Keratinocyte (primary cell): Measurements from ENCODE around the gene ETNK2. TPM values are rescaled to one million over a fixed set of nuclear protein-coding genes. Genes with fewer than 3 reads are reported as not detected.

Source experiments
- DNase-seq: peaks from one replicate; pipeline ENCODE4 v3.0.0-alpha.2; 2011; ENCODE audit warnings: low read depth, missing footprints, low spot score
- FAIRE-seq: peaks from 2 replicates; lab custom pipeline; 2011; peaks lifted over from hg19 to GRCh38; lab: Jason Lieb, UNC
- H2AFZ ChIP-seq: 2 replicates; pipeline ENCODE4 v1.6.0; 2012; ENCODE audit warnings: low read length, control low read depth, inconsistent platforms; ENCODE audit not compliant: control insufficient read depth
- H3K27ac ChIP-seq: 2 replicates; pipeline ENCODE4 v1.5.1; 2011; ENCODE audit warnings: low read length; ENCODE audit not compliant: control insufficient read depth, insufficient read depth
- H3K27me3 ChIP-seq: 3 replicates; pipeline ENCODE4 v1.6.0; 2011; ENCODE audit warnings: low read length; ENCODE audit not compliant: control insufficient read depth, insufficient read depth; ENCODE audit errors: extremely low read depth
- H3K36me3 ChIP-seq, 2 experiments: 2 replicates in 1 of 2; 3 replicates in 1 of 2; pipeline ENCODE4 v1.5.1; 2011; ENCODE audit warnings: low read length in 2 of 2, mild to moderate bottlenecking in 1 of 2; ENCODE audit not compliant: control insufficient read depth in 2 of 2, insufficient read depth in 2 of 2; ENCODE audit errors: extremely low read depth in 1 of 2
- H3K4me1 ChIP-seq: 3 replicates; pipeline ENCODE4 v1.5.1; 2011; ENCODE audit warnings: low read length; ENCODE audit not compliant: control insufficient read depth, insufficient read depth; ENCODE audit errors: extremely low read depth
- H3K4me2 ChIP-seq: 3 replicates; pipeline ENCODE4 v1.6.0; 2011; ENCODE audit warnings: low read depth, low read length; ENCODE audit not compliant: control insufficient read depth, insufficient read depth; ENCODE audit errors: extremely low read depth
- H3K4me3 ChIP-seq, 3 experiments: fragments of 200-600 bp in 1 of 3; sonication (generic) in 1 of 3; 2 replicates in 2 of 3; 3 replicates in 1 of 3; pipeline ENCODE4 v1.5.1; 2011 to 2016; ENCODE audit warnings: low read length in 3 of 3, mild to moderate bottlenecking in 3 of 3, control low read depth in 2 of 3, inconsistent platforms in 1 of 3, low read depth in 1 of 3, mixed read lengths in 1 of 3, mixed run types in 1 of 3, moderate library complexity in 1 of 3; ENCODE audit not compliant: control insufficient read depth in 2 of 3, insufficient read depth in 2 of 3; ENCODE audit errors: extremely low read depth in 1 of 3
- H3K79me2 ChIP-seq: 2 replicates; pipeline ENCODE4 v1.6.0; 2012; ENCODE audit warnings: low read length; ENCODE audit not compliant: control insufficient read depth, insufficient read depth
- H3K9ac ChIP-seq: 3 replicates; pipeline ENCODE4 v1.6.0; 2011; ENCODE audit warnings: low read length; ENCODE audit not compliant: control insufficient read depth, insufficient read depth; ENCODE audit errors: extremely low read depth
- H3K9me1 ChIP-seq: 3 replicates; pipeline ENCODE4 v1.6.0; 2011; ENCODE audit warnings: low read length; ENCODE audit not compliant: control insufficient read depth, insufficient read depth; ENCODE audit errors: extremely low read depth
- H3K9me3 ChIP-seq: 2 replicates; pipeline ENCODE4 v1.5.1; 2012; ENCODE audit warnings: low read depth, low read length; ENCODE audit not compliant: control insufficient read depth
- H4K20me1 ChIP-seq: 3 replicates; pipeline ENCODE4 v1.6.0; 2011; ENCODE audit warnings: low read length; ENCODE audit not compliant: control insufficient read depth, insufficient read depth; ENCODE audit errors: extremely low read depth
- EZH2 ChIP-seq: IDR thresholded peaks from one replicate; pipeline ENCODE4 v1.6.1; 2012; ENCODE audit warnings: inconsistent platforms, mild to moderate bottlenecking, low read length, moderate library complexity
- dilution Hi-C: fragments of 300-500 bp; cut with MboI; formaldehyde crosslinking; loops from one replicate; pipeline ENCODE4 v1.7.0; 2020; ENCODE audit warnings: low sequenced_read_pairs; ENCODE audit not compliant: extremely low pct_ligation_motif_present
- polyA plus RNA-seq, 5 experiments: library from polyadenylated mRNA; depleted of rRNA in 3 of 5; stranded (reverse) in 3 of 5; stranded (forward) in 1 of 5; unstranded in 1 of 5; fragments of >200 nt; gene quantifications; 1 replicate in 1 of 5; 2 replicates in 3 of 5; 3 replicates in 1 of 5; pipeline versions ENCODE4 v1.2.1 to v1.2.3, GENCODE V29; 2011 to 2012; ENCODE audit warnings: missing spikeins in 2 of 5, low read depth in 1 of 5, low replicate concordance in 1 of 5
- TF ChIP-seq, protein P1 (sequence below), 3 experiments: IDR thresholded peaks in 1 of 3; conservative IDR thresholded peaks in 1 of 3; optimal IDR thresholded peaks in 1 of 3; 2 replicates in 2 of 3; 3 replicates in 1 of 3; pipeline versions ENCODE3 to v1.5.1; 2011; ENCODE audit warnings: low read length in 3 of 3, mild to moderate bottlenecking in 3 of 3, moderate library complexity in 2 of 3, control low read depth in 1 of 3, inconsistent platforms in 1 of 3; ENCODE audit not compliant: insufficient read depth in 2 of 3; ENCODE audit errors: extremely low read depth in 1 of 3

The ETNK2 gene
- polyA plus RNA-seq, 1 donor (not counting 4 experiments of a cell fraction or from before 2014, with no cell fraction given) = 18.4 TPM

DNA sequence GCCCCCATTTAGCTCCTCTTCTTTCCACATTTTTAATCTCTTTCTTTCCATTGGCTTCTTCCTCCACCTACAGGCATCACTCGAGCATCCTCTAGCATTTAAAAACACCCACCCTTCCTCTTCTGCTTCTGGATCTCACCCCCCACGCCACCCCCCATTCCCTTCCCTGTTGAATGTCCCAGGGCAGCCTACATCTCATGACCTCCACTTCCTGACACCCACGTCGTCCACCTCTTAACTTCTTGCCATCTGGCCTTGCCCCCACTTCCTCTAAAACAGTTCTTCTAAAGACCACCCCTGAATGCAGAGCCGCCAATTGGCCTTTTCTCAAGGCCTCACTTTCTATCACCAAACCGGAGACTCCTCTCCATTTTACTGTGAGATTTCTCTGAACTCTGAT is 6.1 kb upstream of the ETNK2 start:
- H3K27me3 ChIP-seq = no peaks in the 10 kb centered on the region
- H3K9me1 ChIP-seq = no peaks in the 10 kb centered on the region
- no peaks in the 10 kb centered on the region for H4K20me1 ChIP-seq
- H3K4me2 ChIP-seq = no peak overlapping the region
- no peak overlapping the region for H3K4me3 ChIP-seq
- no peak overlapping the region for H3K27ac ChIP-seq
- dilution Hi-C loops = no loop called here
- no peak for FAIRE-seq
- no peak overlapping the region for H2AFZ ChIP-seq
- H3K4me1 ChIP-seq = peaks cover 23% of the 10 kb centered on the region
- no peak for TF ChIP-seq EZH2
- TF ChIP-seq, protein P1, sequence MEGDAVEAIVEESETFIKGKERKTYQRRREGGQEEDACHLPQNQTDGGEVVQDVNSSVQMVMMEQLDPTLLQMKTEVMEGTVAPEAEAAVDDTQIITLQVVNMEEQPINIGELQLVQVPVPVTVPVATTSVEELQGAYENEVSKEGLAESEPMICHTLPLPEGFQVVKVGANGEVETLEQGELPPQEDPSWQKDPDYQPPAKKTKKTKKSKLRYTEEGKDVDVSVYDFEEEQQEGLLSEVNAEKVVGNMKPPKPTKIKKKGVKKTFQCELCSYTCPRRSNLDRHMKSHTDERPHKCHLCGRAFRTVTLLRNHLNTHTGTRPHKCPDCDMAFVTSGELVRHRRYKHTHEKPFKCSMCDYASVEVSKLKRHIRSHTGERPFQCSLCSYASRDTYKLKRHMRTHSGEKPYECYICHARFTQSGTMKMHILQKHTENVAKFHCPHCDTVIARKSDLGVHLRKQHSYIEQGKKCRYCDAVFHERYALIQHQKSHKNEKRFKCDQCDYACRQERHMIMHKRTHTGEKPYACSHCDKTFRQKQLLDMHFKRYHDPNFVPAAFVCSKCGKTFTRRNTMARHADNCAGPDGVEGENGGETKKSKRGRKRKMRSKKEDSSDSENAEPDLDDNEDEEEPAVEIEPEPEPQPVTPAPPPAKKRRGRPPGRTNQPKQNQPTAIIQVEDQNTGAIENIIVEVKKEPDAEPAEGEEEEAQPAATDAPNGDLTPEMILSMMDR (optimal IDR thresholded peaks at IDR 0.05 in 1 of 3, IDR thresholded peaks at IDR 0.05 in 1 of 3, conservative IDR thresholded peaks at IDR 0.05 in 1 of 3; ENCODE audit: extremely low read depth in 1 of 3, insufficient read depth in 2 of 3, low read length in 3 of 3) = no peak
- H3K79me2 ChIP-seq = no peaks in the 10 kb centered on the region
- H3K9me3 ChIP-seq = no peaks in the 10 kb centered on the region
- no peak overlapping the region for H3K9ac ChIP-seq
- no peak for DNase-seq
- no peaks in the 10 kb centered on the region for H3K36me3 ChIP-seq

DNA sequence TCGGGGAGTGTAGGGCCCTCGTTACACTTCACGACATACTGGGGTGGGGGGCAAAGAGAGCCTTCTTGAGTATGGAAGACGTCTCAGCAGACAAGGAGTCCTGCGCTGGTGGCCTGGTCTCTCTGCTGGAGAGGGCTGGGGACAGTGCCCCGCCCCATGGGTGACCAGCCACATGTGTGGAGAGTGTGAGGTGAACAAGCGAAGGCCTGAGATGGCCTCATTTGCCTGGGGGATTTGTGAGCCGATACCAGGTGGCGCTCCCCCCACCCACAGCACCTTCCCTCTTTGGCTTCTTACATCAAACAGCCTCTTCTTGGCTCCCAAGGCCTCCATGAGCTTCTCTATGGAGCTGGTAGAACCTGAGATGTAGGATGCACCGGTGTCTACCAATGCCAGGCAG is 4.0 kb upstream of the ETNK2 start:
- H3K9ac ChIP-seq = no peak overlapping the region
- H3K4me2 ChIP-seq = no peak overlapping the region
- DNase-seq = no peak
- no peaks in the 10 kb centered on the region for H3K9me1 ChIP-seq
- no peak overlapping the region for H2AFZ ChIP-seq
- no peak for FAIRE-seq
- dilution Hi-C loops = no loop called here
- no peaks in the 10 kb centered on the region for H3K36me3 ChIP-seq
- no peak for TF ChIP-seq EZH2
- TF ChIP-seq, protein P1 (optimal IDR thresholded peaks at IDR 0.05 in 1 of 3, IDR thresholded peaks at IDR 0.05 in 1 of 3, conservative IDR thresholded peaks at IDR 0.05 in 1 of 3; ENCODE audit: extremely low read depth in 1 of 3, insufficient read depth in 2 of 3, low read length in 3 of 3) = no peak
- peaks cover 26% of the 10 kb centered on the region for H3K4me1 ChIP-seq
- H3K27me3 ChIP-seq = no peaks in the 10 kb centered on the region
- H3K27ac ChIP-seq = no peak overlapping the region
- H4K20me1 ChIP-seq = no peaks in the 10 kb centered on the region
- no peak overlapping the region for H3K4me3 ChIP-seq
- H3K9me3 ChIP-seq = no peaks in the 10 kb centered on the region
- no peaks in the 10 kb centered on the region for H3K79me2 ChIP-seq
